Measurements from ENCODE around the gene MED1.

MED1 gene

DNA sequence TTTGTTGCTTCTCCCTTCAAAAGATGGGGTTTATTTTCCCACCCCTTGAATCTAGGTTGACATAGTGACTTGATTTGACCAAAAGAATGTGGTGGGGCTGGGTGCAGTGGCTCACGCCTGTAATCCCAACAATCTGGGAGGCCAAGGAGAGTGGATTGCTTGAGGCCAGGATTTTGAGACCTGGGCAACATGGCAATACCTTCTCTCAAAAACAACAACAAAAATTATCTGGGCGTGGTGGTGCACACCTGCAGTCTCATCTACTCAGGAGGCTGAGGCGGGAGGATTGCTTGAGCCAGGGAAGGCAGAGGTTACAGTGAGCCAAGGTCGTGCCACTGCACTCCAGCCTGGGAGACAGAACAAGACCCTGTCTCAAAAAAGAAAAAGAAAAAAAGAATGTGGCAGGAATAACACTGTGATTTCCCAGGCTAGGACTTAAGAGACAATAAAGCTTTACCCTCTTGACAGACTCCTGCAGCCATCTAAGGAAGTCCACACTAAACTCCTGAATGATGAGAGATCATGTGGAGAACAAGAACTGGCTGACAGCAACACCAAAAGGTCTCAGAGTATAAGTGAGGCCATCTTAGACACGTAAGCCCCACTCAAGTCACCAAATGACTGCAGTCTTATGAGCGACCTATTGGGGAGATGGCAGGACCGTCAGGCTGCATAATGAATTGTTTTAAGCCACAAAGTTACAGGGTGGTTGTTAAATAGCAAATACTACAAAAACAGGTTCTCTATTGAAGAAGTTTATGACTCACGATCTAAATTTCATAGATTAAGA is 86.6 kb downstream of the MED1 start:
- no peak for DNase-seq (ENCODE audit: low read depth in 1 of 2, low spot score in 1 of 2)

DNA sequence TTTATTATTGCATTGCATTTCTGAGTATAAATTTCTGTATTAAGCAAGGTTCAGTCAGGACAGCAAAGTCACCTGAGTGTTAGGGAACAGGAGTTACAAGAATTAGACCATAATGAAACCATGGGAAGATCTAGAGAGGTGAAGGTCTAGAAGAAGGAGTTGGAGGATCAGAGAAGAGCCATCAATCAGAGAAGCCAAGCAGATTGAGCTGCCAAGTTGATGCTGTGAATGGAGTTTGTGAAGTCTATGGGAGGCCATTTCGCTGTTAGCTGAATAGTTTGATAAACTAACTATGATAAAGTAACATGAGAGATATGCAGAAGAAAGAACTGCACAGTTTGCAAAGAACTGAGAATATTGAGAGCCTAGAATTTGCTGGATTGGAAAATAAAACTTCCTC is 90.0 kb downstream of the MED1 start:
- DNase-seq (ENCODE audit: low read depth in 1 of 2, low spot score in 1 of 2): no peak

DNA sequence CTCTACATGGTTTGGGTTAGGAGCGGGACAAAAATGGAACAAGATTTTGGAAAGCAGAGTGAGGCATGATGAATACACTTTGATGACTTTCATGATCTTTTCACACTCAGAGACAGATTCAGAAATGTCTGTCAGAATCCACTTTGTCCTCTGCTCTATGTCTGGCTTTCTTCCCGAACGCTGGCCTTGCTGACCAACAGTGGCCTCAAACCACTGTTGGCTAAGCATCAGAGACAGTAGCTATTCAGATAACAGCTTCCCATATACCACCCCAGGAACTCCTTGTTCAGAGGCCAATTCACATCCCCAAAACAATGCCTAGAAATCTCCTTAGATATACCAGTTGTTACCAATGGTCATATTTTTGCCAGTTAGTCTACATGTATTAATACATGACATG is 90.5 kb downstream of the MED1 start:
- no peak for DNase-seq (ENCODE audit: low read depth in 1 of 2, low spot score in 1 of 2)

DNA sequence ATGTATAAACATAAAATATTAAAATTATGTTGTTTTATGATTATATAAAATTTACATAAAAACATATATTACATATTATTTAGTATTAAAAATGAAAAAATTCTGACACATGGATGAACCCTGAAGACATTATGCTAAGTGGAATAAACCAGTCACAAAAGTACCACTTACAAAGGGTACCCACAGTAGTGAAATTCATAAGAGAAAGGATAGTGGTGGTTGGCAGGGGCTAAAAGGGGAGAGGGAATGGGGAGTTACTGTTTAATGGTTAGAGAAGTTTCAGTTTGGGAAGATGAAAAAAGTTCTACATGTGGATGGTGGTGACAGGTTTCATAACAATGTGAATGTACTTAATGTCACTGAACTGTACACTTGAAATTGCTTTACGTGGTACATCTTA is 91.1 kb downstream of the MED1 start:
- no peak for DNase-seq (ENCODE audit: low read depth in 1 of 2, low spot score in 1 of 2)

DNA sequence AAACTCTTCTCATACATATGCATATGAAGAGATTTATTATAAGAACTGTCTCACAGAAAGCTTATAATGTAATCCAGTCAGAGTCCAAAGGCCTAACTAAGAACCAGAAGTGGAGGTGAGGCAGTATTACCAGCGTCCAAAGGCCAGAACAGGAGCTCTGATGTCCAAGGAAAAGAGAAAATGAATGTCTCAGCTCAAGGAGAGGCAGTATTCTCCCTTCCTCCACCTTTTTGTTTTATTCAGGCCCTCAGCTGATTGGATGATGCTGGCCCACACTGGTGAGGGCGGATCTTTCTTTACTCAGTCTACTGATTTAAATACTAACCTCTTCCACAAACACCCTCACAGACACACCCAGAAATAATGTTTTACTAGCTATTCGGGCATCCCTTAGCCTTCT is 93.1 kb downstream of the MED1 start:
- no peak for DNase-seq (ENCODE audit: low read depth in 1 of 2, low spot score in 1 of 2)

DNA sequence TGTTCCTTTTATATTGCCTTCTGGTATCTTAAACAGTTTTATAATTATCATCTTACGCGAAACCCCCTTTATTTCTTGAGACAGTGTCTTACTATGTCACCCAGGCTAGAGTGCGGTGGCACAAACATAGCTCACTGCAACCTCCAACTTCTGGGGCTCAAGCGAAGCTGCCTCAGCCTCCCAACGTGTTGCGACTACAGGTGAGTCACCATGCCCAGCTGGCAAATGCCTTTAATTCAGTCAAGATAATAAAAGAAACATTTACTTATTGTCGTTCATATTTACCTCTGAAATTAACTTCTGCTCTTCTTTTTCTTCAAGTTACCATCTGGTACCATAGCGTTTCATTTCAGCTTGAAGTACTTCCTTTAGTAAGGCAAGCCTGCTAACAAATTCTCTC is 93.6 kb downstream of the MED1 start:
- no peak for DNase-seq (ENCODE audit: low read depth in 1 of 2, low spot score in 1 of 2)

Data from activated CD4-positive, alpha-beta T cell treated with anti-CD3 and anti-CD28 coated beads, Interleukin-2, amount 50 U/mL, for 24 hours (primary cell).